Measurements from ENCODE around the gene FGF8. TPM values are rescaled to one million over a fixed set of nuclear protein-coding genes. Genes with fewer than 3 reads are reported as not detected.

Gene FGF8
- total RNA-seq, 1 experiment from 2014 or later, result 14.3 TPM

DNA sequence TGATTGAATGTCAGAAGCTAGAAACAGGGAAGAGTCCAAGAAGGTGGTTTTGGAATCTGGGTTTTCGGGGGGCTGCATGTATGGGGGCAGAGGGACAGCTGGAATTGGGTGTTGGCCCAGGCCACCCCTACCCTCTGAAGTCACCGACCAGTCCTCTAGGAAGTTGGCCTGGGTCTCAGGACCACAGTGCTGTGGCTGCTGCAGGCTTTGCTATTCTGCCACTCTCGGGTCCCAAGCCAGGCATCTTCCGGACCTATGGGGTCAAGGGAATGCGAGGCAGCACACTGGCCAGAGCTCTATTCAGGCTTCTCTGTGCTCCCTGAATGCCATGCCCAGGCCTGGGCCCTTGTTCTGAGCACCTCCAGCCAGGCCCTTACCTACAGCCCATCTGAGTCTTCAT lies 13.2 kb downstream of the FGF8 start:
- H3K4me1 ChIP-seq (ENCODE audit: insufficient read depth, low read length), result no peaks in the 10 kb centered on the region; the same call in 1 of the 2 replicates
- no peaks in the 10 kb centered on the region; the same call in 1 of the 2 replicates for H3K27me3 ChIP-seq (ENCODE audit: insufficient read depth, low read length)
- H3K27me3 Mint-ChIP-seq (ENCODE audit: low read depth), result peaks cover 31% of the 10 kb centered on the region
- no peak overlapping the region for H2BK20ac ChIP-seq (ENCODE audit: low read depth, low read length, poor library complexity, severe bottlenecking)
- H3T11ph ChIP-seq (ENCODE audit: low read length), result no peak overlapping the region
- H3K9me3 Mint-ChIP-seq, result no peaks in the 10 kb centered on the region
- H3K4me1 Mint-ChIP-seq, result peaks cover 12 to 25% of the 10 kb centered on the region in 2 experiments
- no peaks in the 10 kb centered on the region for H3K36me3 Mint-ChIP-seq (ENCODE audit: insufficient read depth in 1 of 3, low read depth in 3 of 3)
- H2BK5ac ChIP-seq (ENCODE audit: insufficient read length, low read length), result no peak overlapping the region
- no peak overlapping the region for H3K4ac ChIP-seq (ENCODE audit: low read depth, low read length)
- no peaks in the 10 kb centered on the region for H3K79me2 ChIP-seq (ENCODE audit: insufficient read depth, low read length)
- H2AK5ac ChIP-seq (ENCODE audit: insufficient read length, low read length), result no peak overlapping the region
- TF ChIP-seq, protein P1, sequence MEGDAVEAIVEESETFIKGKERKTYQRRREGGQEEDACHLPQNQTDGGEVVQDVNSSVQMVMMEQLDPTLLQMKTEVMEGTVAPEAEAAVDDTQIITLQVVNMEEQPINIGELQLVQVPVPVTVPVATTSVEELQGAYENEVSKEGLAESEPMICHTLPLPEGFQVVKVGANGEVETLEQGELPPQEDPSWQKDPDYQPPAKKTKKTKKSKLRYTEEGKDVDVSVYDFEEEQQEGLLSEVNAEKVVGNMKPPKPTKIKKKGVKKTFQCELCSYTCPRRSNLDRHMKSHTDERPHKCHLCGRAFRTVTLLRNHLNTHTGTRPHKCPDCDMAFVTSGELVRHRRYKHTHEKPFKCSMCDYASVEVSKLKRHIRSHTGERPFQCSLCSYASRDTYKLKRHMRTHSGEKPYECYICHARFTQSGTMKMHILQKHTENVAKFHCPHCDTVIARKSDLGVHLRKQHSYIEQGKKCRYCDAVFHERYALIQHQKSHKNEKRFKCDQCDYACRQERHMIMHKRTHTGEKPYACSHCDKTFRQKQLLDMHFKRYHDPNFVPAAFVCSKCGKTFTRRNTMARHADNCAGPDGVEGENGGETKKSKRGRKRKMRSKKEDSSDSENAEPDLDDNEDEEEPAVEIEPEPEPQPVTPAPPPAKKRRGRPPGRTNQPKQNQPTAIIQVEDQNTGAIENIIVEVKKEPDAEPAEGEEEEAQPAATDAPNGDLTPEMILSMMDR (conservative IDR thresholded peaks at IDR 0.05), result no peak
- no peaks in the 10 kb centered on the region for H3K79me1 ChIP-seq (ENCODE audit: insufficient read depth, low read depth, low read length, poor library complexity, severe bottlenecking)
- H2BK12ac ChIP-seq (ENCODE audit: insufficient read length, low read depth, low read length), result no peak overlapping the region
- no peak overlapping the region for H3K9ac ChIP-seq (ENCODE audit: extremely low read depth, insufficient read length, low read length)
- H2BK15ac ChIP-seq (ENCODE audit: low read depth, low read length), result no peak overlapping the region
- no peak overlapping the region for H3K56ac ChIP-seq (ENCODE audit: insufficient read length, low read depth, low read length)
- no peaks in the 10 kb centered on the region for H3K9me3 ChIP-seq (ENCODE audit: control insufficient read depth, low read depth, low read length)
- no peak overlapping the region for H4K91ac ChIP-seq (ENCODE audit: insufficient read length, low read depth, low read length)
- DNase-seq, result no peak
- WGBS (ENCODE audit: extremely low coverage, insufficient read length, low lambda C conversion rate), result no CpG with 5 or more reads among the region's 5 CpGs
- no peak overlapping the region; a peak in 1 of 7 replicates for H3K27ac Mint-ChIP-seq
- H3K23ac ChIP-seq (ENCODE audit: insufficient read length, low read depth, low read length), result no peak overlapping the region
- no peak overlapping the region for H2BK120ac ChIP-seq (ENCODE audit: low read depth, low read length, poor library complexity, severe bottlenecking)
- H3K4me2 ChIP-seq (ENCODE audit: insufficient read depth, insufficient read length, low read length), result no peak overlapping the region
- no peak overlapping the region for H4K8ac ChIP-seq (replicated peaks; ENCODE audit: insufficient read length, low read depth, low read length)
- no peaks in the 10 kb centered on the region for H4K20me1 ChIP-seq (ENCODE audit: control insufficient read depth, insufficient read depth, insufficient read length)
- no peak overlapping the region for H3K14ac ChIP-seq (ENCODE audit: insufficient read depth, low read length)
- no peaks in the 10 kb centered on the region for H3K23me2 ChIP-seq (ENCODE audit: insufficient read length, low read depth, low read length, poor library complexity, severe bottlenecking)
- H2AFZ ChIP-seq (ENCODE audit: low read length), result no peak overlapping the region
- no peak overlapping the region for H3K4me3 Mint-ChIP-seq
- H3K27ac ChIP-seq (ENCODE audit: insufficient read length, low read depth, low read length), result no peak overlapping the region
- no peak overlapping the region for H4K5ac ChIP-seq (ENCODE audit: insufficient read length, low read depth, low read length)
- no peak overlapping the region for H3K18ac ChIP-seq (ENCODE audit: insufficient read length, low read depth, low read length)
